Nucleus accumbens (tissue), 56 donors: Measurements from ENCODE around the gene ELMOD1.

Source experiments
- DNase-seq, 56 donors: peaks; one replicate each; lab custom pipeline; 2025; lab: John Stamatoyannopoulos, UW

The ELMOD1 gene

GRCh38 chr11:107682171-107682570 lies 91.2 kb downstream of the ELMOD1 start:
- no peak for DNase-seq

GRCh38 chr11:107682572-107682971 lies 91.6 kb downstream of the ELMOD1 start:
- DNase-seq: no peak

GRCh38 chr11:107683061-107683460 lies 92.1 kb downstream of the ELMOD1 start:
- no peak for DNase-seq

- no peak for DNase-seq
Measured at GRCh38 chr11:107683807-107684206, 92.9 kb downstream of the ELMOD1 start.

GRCh38 chr11:107688322-107688918 lies 97.5 kb downstream of the ELMOD1 start:
- no peak for DNase-seq

- DNase-seq: peak in 48 of 56 donors; percentile 1 to 88 (median 34)
Measured at GRCh38 chr11:107689317-107690202, 98.6 kb downstream of the ELMOD1 start.

GRCh38 chr11:107691000-107691750 lies 100.2 kb downstream of the ELMOD1 start:
- DNase-seq: no peak

GRCh38 chr11:107695446-107695845 lies 104.5 kb downstream of the ELMOD1 start:
- no peak for DNase-seq

- no peak for DNase-seq
Measured at GRCh38 chr11:107696140-107696539, 105.2 kb downstream of the ELMOD1 start.

GRCh38 chr11:107697291-107697690 lies 106.3 kb downstream of the ELMOD1 start:
- no peak for DNase-seq

- no peak for DNase-seq
Measured at GRCh38 chr11:107699371-107700285, 108.7 kb downstream of the ELMOD1 start.

- DNase-seq: no peak
Measured at GRCh38 chr11:107702109-107702660, 111.2 kb downstream of the ELMOD1 start.

GRCh38 chr11:107702723-107703122 lies 111.8 kb downstream of the ELMOD1 start:
- DNase-seq: no peak

GRCh38 chr11:107704451-107704850 lies 113.5 kb downstream of the ELMOD1 start:
- DNase-seq: no peak

GRCh38 chr11:107705027-107705426 lies 114.1 kb downstream of the ELMOD1 start:
- no peak for DNase-seq

- no peak for DNase-seq
Measured at GRCh38 chr11:107706531-107706930, 115.6 kb downstream of the ELMOD1 start.

GRCh38 chr11:107707215-107707671 lies 116.3 kb downstream of the ELMOD1 start:
- DNase-seq: no peak

GRCh38 chr11:107707807-107708206 lies 116.9 kb downstream of the ELMOD1 start:
- no peak for DNase-seq

- no peak for DNase-seq
Measured at GRCh38 chr11:107708792-107709191, 117.8 kb downstream of the ELMOD1 start.

GRCh38 chr11:107710301-107710700 lies 119.4 kb downstream of the ELMOD1 start:
- DNase-seq: no peak
